ENCODE results near the gene EPS8L2.
"Not testable (repeated sequence)": the region's sequence is repeated elsewhere in the genome, so short reads cannot be mapped to it uniquely, and the experiment has no call there.

Gene EPS8L2

GRCh38 chr11:722346-722811 lies 16.3 kb downstream of the EPS8L2 start:
- no peak for DNase-seq
- H3K4me3 Mint-ChIP-seq: no peak overlapping the region
- H3K36me3 Mint-ChIP-seq (ENCODE audit: low read depth): no peaks in the 10 kb centered on the region
- H3K9me3 Mint-ChIP-seq: no peaks in the 10 kb centered on the region
- H3K27ac Mint-ChIP-seq: no peak overlapping the region
- H3K27me3 Mint-ChIP-seq: peaks cover 31% of the 10 kb centered on the region
- peaks cover 22% of the 10 kb centered on the region for H3K4me1 Mint-ChIP-seq (ENCODE audit: low read depth)

DNA sequence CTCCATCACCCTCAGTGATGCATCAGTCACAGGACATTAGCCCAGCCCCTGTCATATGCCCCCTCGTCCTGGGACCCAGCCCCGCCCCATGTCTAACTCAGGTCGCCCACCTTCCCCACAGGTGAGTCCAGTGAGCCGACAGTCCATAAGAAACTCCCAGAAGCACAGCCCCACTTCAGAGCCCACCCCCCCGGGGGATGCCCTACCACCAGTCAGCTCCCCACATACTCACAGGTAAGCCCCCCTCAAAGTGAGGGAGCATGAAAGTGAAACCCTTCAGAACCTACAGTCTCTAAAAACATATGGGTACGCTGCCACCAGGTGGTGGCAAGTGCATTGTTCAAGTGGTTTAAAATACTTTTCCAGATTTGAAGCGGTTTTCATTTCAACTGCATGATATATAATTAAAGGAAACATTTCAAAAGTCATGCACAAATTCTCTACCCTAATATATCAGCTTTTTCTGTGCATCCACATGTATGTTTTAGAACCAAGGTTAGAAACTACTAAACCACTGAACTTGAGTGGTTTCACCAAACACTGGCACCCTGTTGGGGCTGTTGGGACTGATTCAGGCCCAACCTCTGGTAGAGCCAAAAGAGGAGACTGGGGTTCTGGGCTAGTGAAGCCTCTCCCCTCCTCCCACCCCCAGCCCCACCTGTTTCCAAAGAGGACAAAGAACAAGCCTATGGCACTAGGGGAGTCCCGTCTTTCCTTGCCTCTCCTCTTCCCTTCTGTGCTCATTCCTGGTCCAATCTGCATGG lies 17.3 kb downstream of the EPS8L2 start:
- H3K4me3 Mint-ChIP-seq: no peak overlapping the region
- peak overlapping the region; percentile 50 for H3K27ac Mint-ChIP-seq
- H3K9me3 Mint-ChIP-seq: no peaks in the 10 kb centered on the region
- H3K36me3 Mint-ChIP-seq (ENCODE audit: low read depth): no peaks in the 10 kb centered on the region
- H3K4me1 Mint-ChIP-seq (ENCODE audit: low read depth): peaks cover 26% of the 10 kb centered on the region
- H3K27me3 Mint-ChIP-seq: peaks cover 31% of the 10 kb centered on the region
- peak; percentile 59 for DNase-seq

DNA sequence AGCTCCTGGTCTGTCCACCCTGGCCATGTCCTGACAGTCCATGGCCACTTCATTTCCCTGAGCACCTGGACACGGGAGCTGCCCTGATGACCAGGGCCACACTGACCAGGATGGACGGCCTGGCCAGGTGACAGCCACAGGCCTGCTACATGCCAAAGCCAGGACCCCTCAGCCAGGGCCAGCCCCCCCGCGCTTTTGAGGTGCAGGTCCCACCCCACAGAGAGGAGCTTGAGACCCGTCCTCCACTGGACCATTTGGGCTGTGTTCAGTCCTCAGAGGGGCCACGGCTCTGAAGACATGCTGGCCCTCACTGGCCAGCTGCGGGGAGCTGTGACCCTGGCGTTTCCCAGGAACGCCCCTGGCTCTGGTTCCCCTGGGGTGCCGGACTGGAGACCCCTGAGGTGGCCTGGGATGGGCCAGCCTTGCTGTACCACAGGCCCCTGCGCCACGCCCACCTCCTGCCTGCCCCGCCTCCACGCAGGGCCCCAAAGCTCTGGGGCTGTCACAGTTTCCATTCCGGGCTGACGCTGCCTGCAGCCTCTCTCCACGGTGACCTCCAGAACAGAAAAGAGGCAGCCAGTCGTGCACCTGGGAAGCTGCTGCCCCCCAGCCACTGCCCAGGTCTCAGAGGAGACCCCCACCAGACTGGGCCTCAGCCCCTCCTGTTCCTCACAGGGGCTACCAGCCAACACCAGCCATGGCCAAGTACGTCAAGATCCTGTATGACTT lies 18.2 kb downstream of the EPS8L2 start:
- Mint-ChIP-seq H3K27ac (no peak overlapping the region), H3K9me3 (no peaks in the 10 kb centered on the region), H3K36me3 (ENCODE audit: low read depth) (no peaks in the 10 kb centered on the region), H3K4me1 (ENCODE audit: low read depth) (peaks cover 26% of the 10 kb centered on the region), H3K4me3 (no peak overlapping the region), H3K27me3 (peaks cover 29% of the 10 kb centered on the region)
- no peak for DNase-seq

DNA sequence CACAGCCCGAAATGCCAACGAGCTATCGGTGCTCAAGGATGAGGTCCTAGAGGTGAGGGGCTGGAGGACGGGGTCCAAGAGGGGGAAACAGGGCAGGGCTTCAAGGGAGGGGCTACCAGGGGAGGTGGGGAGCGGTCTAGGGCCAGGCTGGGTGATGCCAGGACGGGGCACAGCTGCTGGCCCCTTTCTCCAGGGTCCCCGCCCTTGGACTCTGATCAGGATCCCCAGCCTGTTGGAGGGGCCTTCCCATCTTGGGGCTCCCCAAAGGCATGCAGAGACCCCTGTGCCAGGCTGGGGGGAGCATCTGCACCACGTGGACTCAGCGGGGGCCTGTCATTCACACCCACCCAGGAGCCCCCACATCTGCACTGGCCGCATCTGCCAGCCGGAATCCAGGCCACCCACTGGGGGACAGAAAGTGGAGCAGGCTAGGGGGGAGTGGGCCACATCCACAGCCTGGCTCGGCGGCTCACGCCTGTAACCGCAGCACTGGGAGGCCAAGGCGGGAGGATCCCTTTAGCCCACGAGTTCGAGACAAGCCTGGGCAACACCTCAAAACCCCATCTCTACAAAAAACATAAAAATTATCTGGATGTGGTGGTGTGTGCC lies 18.9 kb downstream of the EPS8L2 start:
- Mint-ChIP-seq H3K9me3 (no peaks in the 10 kb centered on the region), H3K27ac (no peak overlapping the region), H3K27me3 (peaks cover 22% of the 10 kb centered on the region), H3K4me3 (peak overlapping the region; percentile 55), H3K36me3 (ENCODE audit: low read depth) (no peaks in the 10 kb centered on the region), H3K4me1 (ENCODE audit: low read depth) (peaks cover 25% of the 10 kb centered on the region)
- no peak for DNase-seq

- Mint-ChIP-seq H3K4me1 (ENCODE audit: low read depth) (peaks cover 22% of the 10 kb centered on the region), H3K27me3 (peaks cover 16% of the 10 kb centered on the region), H3K4me3 (no peak overlapping the region), H3K27ac (no peak overlapping the region), H3K9me3 (no peaks in the 10 kb centered on the region), H3K36me3 (ENCODE audit: low read depth) (no peaks in the 10 kb centered on the region)
- peak; percentile 55 for DNase-seq
Observed at GRCh38 chr11:725624-726202, 19.7 kb downstream of the EPS8L2 start.

GRCh38 chr11:726278-727220 lies 20.5 kb downstream of the EPS8L2 start:
- Mint-ChIP-seq H3K4me3 (peak overlapping the region; percentile 54), H3K4me1 (ENCODE audit: low read depth) (peaks cover 20% of the 10 kb centered on the region), H3K27me3 (peaks cover 13% of the 10 kb centered on the region), H3K36me3 (ENCODE audit: low read depth) (no peaks in the 10 kb centered on the region), H3K9me3 (no peaks in the 10 kb centered on the region), H3K27ac (no peak overlapping the region)
- peak; percentile 71 for DNase-seq

GRCh38 chr11:727281-727701 lies 21.3 kb downstream of the EPS8L2 start:
- H3K9me3 Mint-ChIP-seq: no peaks in the 10 kb centered on the region
- no peak for DNase-seq
- no peak overlapping the region for H3K27ac Mint-ChIP-seq
- H3K4me3 Mint-ChIP-seq: no peak overlapping the region
- peaks cover 10% of the 10 kb centered on the region for H3K27me3 Mint-ChIP-seq
- H3K36me3 Mint-ChIP-seq (ENCODE audit: low read depth): no peaks in the 10 kb centered on the region
- H3K4me1 Mint-ChIP-seq (ENCODE audit: low read depth): peaks cover 16% of the 10 kb centered on the region

GRCh38 chr11:727859-728748 lies 22.1 kb downstream of the EPS8L2 start:
- Mint-ChIP-seq H3K27me3 (peaks cover 7% of the 10 kb centered on the region), H3K36me3 (ENCODE audit: low read depth) (no peaks in the 10 kb centered on the region), H3K4me1 (ENCODE audit: low read depth) (peaks cover 14% of the 10 kb centered on the region), H3K27ac (no peak overlapping the region), H3K9me3 (no peaks in the 10 kb centered on the region), H3K4me3 (no peak overlapping the region)
- peak; percentile 88 for DNase-seq

GRCh38 chr11:728901-729491 lies 23.0 kb downstream of the EPS8L2 start:
- Mint-ChIP-seq H3K27ac (no peak overlapping the region), H3K36me3 (ENCODE audit: low read depth) (no peaks in the 10 kb centered on the region), H3K9me3 (no peaks in the 10 kb centered on the region), H3K4me1 (ENCODE audit: low read depth) (peaks cover 11% of the 10 kb centered on the region), H3K4me3 (no peak overlapping the region), H3K27me3 (peaks cover 6% of the 10 kb centered on the region)
- no peak for DNase-seq

DNA sequence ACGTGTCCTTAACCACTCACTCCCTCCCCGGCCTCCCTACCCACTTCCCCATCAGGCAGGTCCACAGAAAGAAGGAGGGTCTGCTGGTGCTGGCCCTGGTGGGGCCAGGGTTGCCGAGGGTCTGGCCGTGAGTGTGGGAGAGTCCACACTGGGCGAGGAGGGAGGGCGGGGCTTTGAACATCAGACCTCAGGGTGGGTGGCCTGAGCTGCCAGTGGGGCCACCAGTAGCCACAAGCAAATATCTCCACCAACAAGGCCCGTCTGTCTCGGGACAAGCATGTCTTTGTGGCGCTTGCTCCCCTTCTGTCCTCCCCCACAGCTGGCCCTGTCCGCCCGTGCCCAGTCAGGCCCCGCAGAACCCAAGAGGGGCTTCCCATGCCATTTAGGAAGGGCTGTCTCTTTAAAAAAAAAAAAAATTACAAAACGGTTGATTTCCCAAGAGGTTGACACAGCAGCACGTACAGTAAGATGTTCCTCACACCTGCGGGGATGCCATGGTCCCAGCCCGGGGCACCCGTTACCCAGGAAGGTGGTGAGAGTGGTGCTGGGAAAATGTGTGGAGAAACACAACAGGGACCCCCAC lies 23.6 kb downstream of the EPS8L2 start:
- DNase-seq: no peak
- H3K9me3 Mint-ChIP-seq: no peaks in the 10 kb centered on the region
- H3K27ac Mint-ChIP-seq: no peak overlapping the region
- H3K27me3 Mint-ChIP-seq: peaks cover 3% of the 10 kb centered on the region
- no peak overlapping the region for H3K4me3 Mint-ChIP-seq
- peaks cover 9% of the 10 kb centered on the region for H3K4me1 Mint-ChIP-seq (ENCODE audit: low read depth)
- no peaks in the 10 kb centered on the region for H3K36me3 Mint-ChIP-seq (ENCODE audit: low read depth)

GRCh38 chr11:733072-733471 lies 27.0 kb downstream of the EPS8L2 start:
- Mint-ChIP-seq H3K36me3 (ENCODE audit: low read depth) (no peaks in the 10 kb centered on the region), H3K27me3 (peaks cover 7% of the 10 kb centered on the region), H3K4me1 (ENCODE audit: low read depth) (peaks cover 14% of the 10 kb centered on the region), H3K4me3 (no peak overlapping the region), H3K27ac (no peak overlapping the region), H3K9me3 (no peaks in the 10 kb centered on the region)
- DNase-seq: no peak

- H3K4me3 Mint-ChIP-seq; H3K9me3 Mint-ChIP-seq; H3K27ac Mint-ChIP-seq; H3K36me3 Mint-ChIP-seq (ENCODE audit: low read depth); H3K27me3 Mint-ChIP-seq; DNase-seq: not testable (repeated sequence)
- peaks cover 15% of the 10 kb centered on the region for H3K4me1 Mint-ChIP-seq (ENCODE audit: low read depth)
Observed at GRCh38 chr11:734541-734940, 28.5 kb downstream of the EPS8L2 start.

Measured in activated T-cell treated with anti-CD3 and anti-CD28 coated beads, Interleukin-2, amount 50 U/mL, for 24 hours (primary cell).